ENCODE measurements around the gene KRTAP10-6.

Gene KRTAP10-6

GRCh38 chr21:44579056-44579832, 13.1 kb downstream of the KRTAP10-6 start:
- TF ChIP-seq ZBTB7A (IDR thresholded peaks at IDR 0.05; ENCODE audit: low read depth) (no peak), TCF12 (IDR thresholded peaks at IDR 0.05; ENCODE audit: low read depth) (no peak), YY1 (IDR thresholded peaks at IDR 0.05; ENCODE audit: low read depth) (no peak), USF1 (IDR thresholded peaks at IDR 0.05) (no peak), NFIC (IDR thresholded peaks at IDR 0.05) (no peak)

DNA sequence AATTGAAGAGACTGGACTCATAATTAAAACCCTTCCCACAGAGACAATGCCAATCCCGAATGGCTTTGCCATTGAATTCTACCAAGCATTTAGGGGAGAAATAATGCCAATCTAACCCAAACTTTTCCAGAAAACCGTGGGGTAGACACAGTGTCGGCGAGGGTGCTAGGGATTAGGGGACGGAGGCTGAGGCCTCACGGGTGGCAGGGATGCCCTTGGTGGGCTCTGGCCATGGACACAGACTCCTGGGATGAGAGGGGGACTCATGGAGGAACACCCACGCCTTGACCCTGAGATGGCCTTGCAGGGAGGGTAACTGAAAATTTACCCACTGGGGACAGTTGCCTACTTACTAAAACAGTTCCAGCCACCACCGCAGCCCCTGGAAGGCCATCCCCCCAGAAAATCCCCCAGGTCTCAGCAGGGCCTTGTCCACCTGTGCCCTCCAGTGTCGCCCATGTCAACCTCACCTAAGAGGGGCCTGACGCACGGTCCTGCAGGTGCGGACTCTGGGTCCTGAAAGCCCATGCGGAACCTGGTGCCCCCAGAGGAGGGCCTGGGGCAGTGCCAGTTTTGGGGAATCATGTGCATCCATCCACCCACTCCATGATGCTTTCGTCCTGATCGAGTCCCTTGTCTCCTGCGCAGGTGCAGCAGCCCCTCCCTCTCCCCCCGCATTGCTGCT, 13.8 kb downstream of the KRTAP10-6 start:
- TF ChIP-seq ZBTB7A (IDR thresholded peaks at IDR 0.05; ENCODE audit: low read depth), result no peak
- TF ChIP-seq CEBPB (IDR thresholded peaks at IDR 0.05), result no peak
- TF ChIP-seq TEAD4 (IDR thresholded peaks at IDR 0.05), result no peak
- TF ChIP-seq NFIC (IDR thresholded peaks at IDR 0.05), result no peak
- TF ChIP-seq EGR1 (IDR thresholded peaks at IDR 0.05), result no peak
- TF ChIP-seq USF1 (IDR thresholded peaks at IDR 0.05), result no peak
- TF ChIP-seq, protein P1, sequence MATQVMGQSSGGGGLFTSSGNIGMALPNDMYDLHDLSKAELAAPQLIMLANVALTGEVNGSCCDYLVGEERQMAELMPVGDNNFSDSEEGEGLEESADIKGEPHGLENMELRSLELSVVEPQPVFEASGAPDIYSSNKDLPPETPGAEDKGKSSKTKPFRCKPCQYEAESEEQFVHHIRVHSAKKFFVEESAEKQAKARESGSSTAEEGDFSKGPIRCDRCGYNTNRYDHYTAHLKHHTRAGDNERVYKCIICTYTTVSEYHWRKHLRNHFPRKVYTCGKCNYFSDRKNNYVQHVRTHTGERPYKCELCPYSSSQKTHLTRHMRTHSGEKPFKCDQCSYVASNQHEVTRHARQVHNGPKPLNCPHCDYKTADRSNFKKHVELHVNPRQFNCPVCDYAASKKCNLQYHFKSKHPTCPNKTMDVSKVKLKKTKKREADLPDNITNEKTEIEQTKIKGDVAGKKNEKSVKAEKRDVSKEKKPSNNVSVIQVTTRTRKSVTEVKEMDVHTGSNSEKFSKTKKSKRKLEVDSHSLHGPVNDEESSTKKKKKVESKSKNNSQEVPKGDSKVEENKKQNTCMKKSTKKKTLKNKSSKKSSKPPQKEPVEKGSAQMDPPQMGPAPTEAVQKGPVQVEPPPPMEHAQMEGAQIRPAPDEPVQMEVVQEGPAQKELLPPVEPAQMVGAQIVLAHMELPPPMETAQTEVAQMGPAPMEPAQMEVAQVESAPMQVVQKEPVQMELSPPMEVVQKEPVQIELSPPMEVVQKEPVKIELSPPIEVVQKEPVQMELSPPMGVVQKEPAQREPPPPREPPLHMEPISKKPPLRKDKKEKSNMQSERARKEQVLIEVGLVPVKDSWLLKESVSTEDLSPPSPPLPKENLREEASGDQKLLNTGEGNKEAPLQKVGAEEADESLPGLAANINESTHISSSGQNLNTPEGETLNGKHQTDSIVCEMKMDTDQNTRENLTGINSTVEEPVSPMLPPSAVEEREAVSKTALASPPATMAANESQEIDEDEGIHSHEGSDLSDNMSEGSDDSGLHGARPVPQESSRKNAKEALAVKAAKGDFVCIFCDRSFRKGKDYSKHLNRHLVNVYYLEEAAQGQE (IDR thresholded peaks at IDR 0.05; ENCODE audit: low read depth), result no peak
- no peak for TF ChIP-seq TCF12 (IDR thresholded peaks at IDR 0.05; ENCODE audit: low read depth)
- TF ChIP-seq RAD21 (IDR thresholded peaks at IDR 0.05; ENCODE audit: low read depth), result no peak
- TF ChIP-seq, protein P2, sequence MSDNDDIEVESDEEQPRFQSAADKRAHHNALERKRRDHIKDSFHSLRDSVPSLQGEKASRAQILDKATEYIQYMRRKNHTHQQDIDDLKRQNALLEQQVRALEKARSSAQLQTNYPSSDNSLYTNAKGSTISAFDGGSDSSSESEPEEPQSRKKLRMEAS (IDR thresholded peaks at IDR 0.05), result no peak
- TF ChIP-seq YY1 (IDR thresholded peaks at IDR 0.05; ENCODE audit: low read depth), result no peak
- TF ChIP-seq FOXM1 (IDR thresholded peaks at IDR 0.05; ENCODE audit: borderline replicate concordance, low read depth), result no peak
- TF ChIP-seq CREB1 (IDR thresholded peaks at IDR 0.05; ENCODE audit: low read depth), result no peak
- TF ChIP-seq EP300 (IDR thresholded peaks at IDR 0.05; ENCODE audit: borderline replicate concordance), result no peak
- TF ChIP-seq TAF1 (IDR thresholded peaks at IDR 0.05; ENCODE audit: low read depth), result no peak

DNA sequence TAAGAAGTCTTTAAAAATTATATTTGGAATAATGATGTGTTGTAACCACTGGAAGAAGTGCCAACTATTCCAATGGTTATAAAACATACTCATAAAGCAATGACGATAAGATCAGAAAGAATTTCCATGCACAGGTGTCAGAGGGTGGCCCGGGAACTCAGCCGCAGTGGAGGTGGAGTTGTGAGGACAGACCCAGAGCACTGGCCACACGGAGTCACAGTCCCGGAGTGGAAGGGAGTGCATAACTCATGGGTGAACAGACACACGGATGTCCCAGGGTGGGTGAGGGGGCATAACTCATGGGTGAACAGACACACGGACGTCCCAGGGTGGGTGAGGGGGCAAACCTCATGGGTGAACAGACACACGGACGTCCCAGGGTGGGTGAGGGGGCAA, 16.3 kb downstream of the KRTAP10-6 start:
- no peak for TF ChIP-seq CEBPB (IDR thresholded peaks at IDR 0.05)
- TF ChIP-seq USF1 (IDR thresholded peaks at IDR 0.05), result no peak
- TF ChIP-seq CREB1 (IDR thresholded peaks at IDR 0.05; ENCODE audit: low read depth), result no peak
- no peak for TF ChIP-seq EP300 (IDR thresholded peaks at IDR 0.05; ENCODE audit: borderline replicate concordance)
- no peak for TF ChIP-seq NFIC (IDR thresholded peaks at IDR 0.05)
- TF ChIP-seq RAD21 (IDR thresholded peaks at IDR 0.05; ENCODE audit: low read depth), result no peak
- no peak for TF ChIP-seq TEAD4 (IDR thresholded peaks at IDR 0.05)
- TF ChIP-seq ZBTB7A (IDR thresholded peaks at IDR 0.05; ENCODE audit: low read depth), result no peak
- TF ChIP-seq TCF12 (IDR thresholded peaks at IDR 0.05; ENCODE audit: low read depth), result no peak
- TF ChIP-seq EGR1 (IDR thresholded peaks at IDR 0.05), result no peak
- no peak for TF ChIP-seq TAF1 (IDR thresholded peaks at IDR 0.05; ENCODE audit: low read depth)
- no peak for TF ChIP-seq YY1 (IDR thresholded peaks at IDR 0.05; ENCODE audit: low read depth)
- TF ChIP-seq FOXM1 (IDR thresholded peaks at IDR 0.05; ENCODE audit: borderline replicate concordance, low read depth), result no peak
- TF ChIP-seq, protein P2 (IDR thresholded peaks at IDR 0.05), result no peak
- TF ChIP-seq, protein P1 (IDR thresholded peaks at IDR 0.05; ENCODE audit: low read depth), result no peak

DNA sequence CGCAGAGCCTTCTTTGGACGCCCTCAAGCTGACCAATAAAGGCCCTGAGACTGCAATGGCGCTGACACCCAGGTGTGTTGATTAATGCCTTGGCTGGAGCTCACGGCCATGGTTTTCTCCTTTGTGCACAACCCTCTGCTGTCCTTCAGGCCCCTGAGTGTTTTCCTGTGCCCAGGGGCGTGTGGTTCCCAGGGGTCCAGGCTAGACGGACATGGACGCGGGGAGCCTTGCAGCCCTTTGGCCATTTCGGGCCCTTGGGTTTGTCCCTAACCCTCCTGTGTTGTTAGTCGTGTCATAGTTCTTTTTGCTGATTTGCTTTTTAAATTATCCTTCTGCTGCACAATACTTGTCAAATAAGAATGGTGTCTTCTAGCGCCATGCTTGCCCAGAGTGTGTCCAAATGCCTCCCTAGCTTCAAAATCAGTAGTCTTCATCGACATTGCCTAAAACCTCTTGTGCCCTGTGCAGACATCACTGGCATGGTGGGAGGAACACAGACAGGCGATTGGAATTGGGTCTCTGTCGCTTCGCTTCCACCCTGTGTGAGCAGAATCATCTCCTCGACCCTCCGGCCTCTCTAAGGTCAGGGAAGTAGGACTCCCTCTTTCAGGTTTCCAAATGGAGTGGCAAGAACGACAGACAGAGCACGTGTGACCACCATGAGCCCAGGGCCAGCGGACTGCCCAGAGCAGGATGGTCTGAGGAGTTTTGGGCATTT, 16.8 kb downstream of the KRTAP10-6 start:
- TF ChIP-seq EP300 (IDR thresholded peaks at IDR 0.05; ENCODE audit: borderline replicate concordance) (no peak), TCF12 (IDR thresholded peaks at IDR 0.05; ENCODE audit: low read depth) (no peak), RAD21 (IDR thresholded peaks at IDR 0.05; ENCODE audit: low read depth) (no peak), USF1 (IDR thresholded peaks at IDR 0.05) (no peak), NFIC (IDR thresholded peaks at IDR 0.05) (no peak), CREB1 (IDR thresholded peaks at IDR 0.05; ENCODE audit: low read depth) (no peak), CEBPB (IDR thresholded peaks at IDR 0.05) (no peak), TAF1 (IDR thresholded peaks at IDR 0.05; ENCODE audit: low read depth) (no peak), ZBTB7A (IDR thresholded peaks at IDR 0.05; ENCODE audit: low read depth) (no peak), TEAD4 (IDR thresholded peaks at IDR 0.05) (no peak), FOXM1 (IDR thresholded peaks at IDR 0.05; ENCODE audit: borderline replicate concordance, low read depth) (no peak), YY1 (IDR thresholded peaks at IDR 0.05; ENCODE audit: low read depth) (no peak), EGR1 (IDR thresholded peaks at IDR 0.05) (no peak)
- TF ChIP-seq, protein P1 (IDR thresholded peaks at IDR 0.05; ENCODE audit: low read depth), result no peak
- TF ChIP-seq, protein P2 (IDR thresholded peaks at IDR 0.05), result no peak

Measured in Ishikawa (cell line).